Fibroblast of pulmonary artery (primary cell): ENCODE measurements around the gene KATNA1.
"Not testable (repeated sequence)": the region's sequence is repeated elsewhere in the genome, so short reads cannot be mapped to it uniquely, and the experiment has no call there.

Source experiments
- DNase-seq: peaks from one replicate; pipeline ENCODE4 v3.0.0-alpha.2; 2010; ENCODE audit warnings: low read depth
- H3K4me3 ChIP-seq: replicated peaks from 2 replicates; pipeline ENCODE4 v1.5.1; 2011; ENCODE audit warnings: low read depth, mild to moderate bottlenecking, control low read depth, low read length, moderate library complexity
- CTCF ChIP-seq: IDR thresholded peaks from 2 replicates; pipeline ENCODE4 v1.5.1; 2011; ENCODE audit warnings: mild to moderate bottlenecking, control low read depth, low read length, inconsistent platforms; ENCODE audit errors: missing control alignments

Gene KATNA1

GRCh38 chr6:149683256-149683859 is 34.8 kb upstream of the KATNA1 start:
- no peak for TF ChIP-seq CTCF
- no peak for DNase-seq
- H3K4me3 ChIP-seq = no peak overlapping the region

GRCh38 chr6:149681845-149682244 is 33.3 kb upstream of the KATNA1 start:
- H3K4me3 ChIP-seq, DNase-seq: not testable (repeated sequence)

- TF ChIP-seq CTCF = no peak
- DNase-seq = no peak
- H3K4me3 ChIP-seq = no peak overlapping the region
Measured at GRCh38 chr6:149681209-149681608, 32.7 kb upstream of the KATNA1 start.

- no peak for DNase-seq
- H3K4me3 ChIP-seq = no peak overlapping the region
- no peak for TF ChIP-seq CTCF
Measured at GRCh38 chr6:149680503-149680902, 32.0 kb upstream of the KATNA1 start.

- not testable (repeated sequence) for DNase-seq, H3K4me3 ChIP-seq
Measured at GRCh38 chr6:149672265-149672664, 23.8 kb upstream of the KATNA1 start.

- DNase-seq = no peak
- no peak overlapping the region for H3K4me3 ChIP-seq
- no peak for TF ChIP-seq CTCF
Measured at GRCh38 chr6:149660028-149660427, 11.5 kb upstream of the KATNA1 start.

GRCh38 chr6:149657441-149657840 is 8.9 kb upstream of the KATNA1 start:
- no peak for TF ChIP-seq CTCF
- no peak for DNase-seq
- no peak overlapping the region for H3K4me3 ChIP-seq

GRCh38 chr6:149651056-149651455 is 2.5 kb upstream of the KATNA1 start:
- DNase-seq = no peak
- no peak for TF ChIP-seq CTCF
- H3K4me3 ChIP-seq = no peak overlapping the region
